ENCODE measurements around the gene IP6K3. TPM values are rescaled to one million over a fixed set of nuclear protein-coding genes. Genes with fewer than 3 reads are reported as not detected.

The IP6K3 gene
- total RNA-seq, 1 donor from 2014 or later = 0.75 TPM

GRCh38 chr6:33723371-33724085, 23.2 kb downstream of the IP6K3 start:
- Mint-ChIP-seq H3K27ac (no peak overlapping the region), H3K9me3 (no peaks in the 10 kb centered on the region), H3K4me1 (ENCODE audit: unreplicated experiment) (peaks cover 17% of the 10 kb centered on the region), H3K36me3 (no peaks in the 10 kb centered on the region), H3K4me3 (no peak overlapping the region), H3K27me3 (peaks cover 32% of the 10 kb centered on the region)
- no peak for DNase-seq (ENCODE audit: extremely low spot score, unreplicated experiment)
- TF ChIP-seq CTCF (conservative IDR thresholded peaks at IDR 0.05) = no peak

GRCh38 chr6:33722103-33722623, 24.5 kb downstream of the IP6K3 start:
- peaks cover 32% of the 10 kb centered on the region for H3K27me3 Mint-ChIP-seq
- no peak for DNase-seq (ENCODE audit: extremely low spot score, unreplicated experiment)
- H3K36me3 Mint-ChIP-seq = no peaks in the 10 kb centered on the region
- no peak overlapping the region for H3K4me3 Mint-ChIP-seq
- no peak overlapping the region for H3K27ac Mint-ChIP-seq
- H3K9me3 Mint-ChIP-seq = no peaks in the 10 kb centered on the region
- peaks cover 27% of the 10 kb centered on the region for H3K4me1 Mint-ChIP-seq (ENCODE audit: unreplicated experiment)
- TF ChIP-seq CTCF (conservative IDR thresholded peaks at IDR 0.05) = no peak

- H3K9me3 Mint-ChIP-seq = no peaks in the 10 kb centered on the region
- no peak overlapping the region for H3K27ac Mint-ChIP-seq
- H3K4me1 Mint-ChIP-seq (ENCODE audit: unreplicated experiment) = peaks cover 33% of the 10 kb centered on the region
- H3K4me3 Mint-ChIP-seq = no peak overlapping the region
- H3K36me3 Mint-ChIP-seq = no peaks in the 10 kb centered on the region
- peaks cover 32% of the 10 kb centered on the region for H3K27me3 Mint-ChIP-seq
- DNase-seq (ENCODE audit: extremely low spot score, unreplicated experiment) = no peak
- TF ChIP-seq CTCF (conservative IDR thresholded peaks at IDR 0.05) = no peak
These were observed 25.2 kb downstream of the IP6K3 start for GRCh38 chr6:33721508-33721907.

DNA sequence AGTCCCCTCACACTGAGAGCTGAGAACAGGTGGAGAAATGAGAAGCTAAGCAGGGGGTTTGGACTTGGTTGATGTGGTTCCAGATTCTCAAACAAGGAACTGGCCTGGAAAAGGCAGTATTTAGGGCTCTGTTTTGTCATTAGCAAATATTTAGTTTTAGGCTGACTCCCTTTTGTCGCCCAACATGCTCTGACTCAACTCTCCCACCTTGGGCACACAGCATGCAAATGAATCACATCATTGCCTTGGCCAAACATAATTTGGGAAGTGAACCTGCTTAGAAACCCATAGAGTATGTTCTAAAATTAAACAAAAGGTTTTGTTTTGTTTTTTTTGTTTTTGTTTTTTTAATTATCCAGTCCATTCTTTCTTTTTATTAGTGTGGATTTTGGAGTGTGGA, 25.7 kb downstream of the IP6K3 start:
- H3K27me3 Mint-ChIP-seq = peaks cover 32% of the 10 kb centered on the region
- no peaks in the 10 kb centered on the region for H3K36me3 Mint-ChIP-seq
- no peaks in the 10 kb centered on the region for H3K9me3 Mint-ChIP-seq
- no peak for DNase-seq (ENCODE audit: extremely low spot score, unreplicated experiment)
- peaks cover 35% of the 10 kb centered on the region for H3K4me1 Mint-ChIP-seq (ENCODE audit: unreplicated experiment)
- no peak overlapping the region for H3K27ac Mint-ChIP-seq
- no peak for TF ChIP-seq CTCF (conservative IDR thresholded peaks at IDR 0.05)
- H3K4me3 Mint-ChIP-seq = no peak overlapping the region

GRCh38 chr6:33719326-33719987, 27.2 kb downstream of the IP6K3 start:
- no peak for DNase-seq (ENCODE audit: extremely low spot score, unreplicated experiment)
- H3K36me3 Mint-ChIP-seq = no peaks in the 10 kb centered on the region
- H3K27ac Mint-ChIP-seq = no peak overlapping the region
- no peak overlapping the region for H3K4me3 Mint-ChIP-seq
- no peaks in the 10 kb centered on the region for H3K9me3 Mint-ChIP-seq
- peaks cover 28% of the 10 kb centered on the region for H3K27me3 Mint-ChIP-seq
- H3K4me1 Mint-ChIP-seq (ENCODE audit: unreplicated experiment) = peaks cover 29% of the 10 kb centered on the region
- no peak for TF ChIP-seq CTCF (conservative IDR thresholded peaks at IDR 0.05)
